Mammary epithelial cell (primary cell): ENCODE results near the gene CNR2.

ENCODE experiments used
- EZH2 ChIP-seq: IDR thresholded peaks from 2 replicates; pipeline ENCODE4 v1.6.1; 2012; ENCODE audit warnings: low read length, inconsistent platforms, borderline replicate concordance
- TF ChIP-seq, protein P1 (sequence below), 2 donors: IDR thresholded peaks in 1 of 2; conservative IDR thresholded peaks in 1 of 2; 2 replicates each; pipeline ENCODE4 v1.5.1; 2011 to 2012; ENCODE audit warnings: inconsistent platforms in 2 of 2, low read length in 2 of 2, mild to moderate bottlenecking in 2 of 2, control low read depth in 1 of 2, low read depth in 1 of 2; ENCODE audit not compliant: insufficient read depth in 1 of 2; ENCODE audit errors: extremely low read depth in 1 of 2

DNA sequence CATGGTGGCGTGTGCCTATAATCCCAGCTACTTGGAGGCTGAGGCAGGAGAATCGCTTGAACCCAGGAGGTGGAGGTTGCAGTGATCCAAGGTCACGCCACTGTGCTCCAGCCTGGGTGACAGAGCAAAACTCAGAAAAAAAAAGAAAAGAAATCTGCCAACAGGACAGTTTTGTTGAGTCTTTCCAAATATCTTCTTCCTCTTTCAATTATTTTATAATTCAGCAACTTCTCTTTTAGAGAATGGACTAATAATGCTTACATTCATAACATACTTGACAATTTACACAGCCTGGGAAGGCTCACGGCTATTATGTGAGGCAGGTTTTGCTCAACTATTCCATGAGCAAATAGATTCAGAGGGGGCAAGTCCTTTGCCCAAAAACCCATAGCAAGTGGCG lies 18.1 kb downstream of the CNR2 start:
- TF ChIP-seq, protein P1, sequence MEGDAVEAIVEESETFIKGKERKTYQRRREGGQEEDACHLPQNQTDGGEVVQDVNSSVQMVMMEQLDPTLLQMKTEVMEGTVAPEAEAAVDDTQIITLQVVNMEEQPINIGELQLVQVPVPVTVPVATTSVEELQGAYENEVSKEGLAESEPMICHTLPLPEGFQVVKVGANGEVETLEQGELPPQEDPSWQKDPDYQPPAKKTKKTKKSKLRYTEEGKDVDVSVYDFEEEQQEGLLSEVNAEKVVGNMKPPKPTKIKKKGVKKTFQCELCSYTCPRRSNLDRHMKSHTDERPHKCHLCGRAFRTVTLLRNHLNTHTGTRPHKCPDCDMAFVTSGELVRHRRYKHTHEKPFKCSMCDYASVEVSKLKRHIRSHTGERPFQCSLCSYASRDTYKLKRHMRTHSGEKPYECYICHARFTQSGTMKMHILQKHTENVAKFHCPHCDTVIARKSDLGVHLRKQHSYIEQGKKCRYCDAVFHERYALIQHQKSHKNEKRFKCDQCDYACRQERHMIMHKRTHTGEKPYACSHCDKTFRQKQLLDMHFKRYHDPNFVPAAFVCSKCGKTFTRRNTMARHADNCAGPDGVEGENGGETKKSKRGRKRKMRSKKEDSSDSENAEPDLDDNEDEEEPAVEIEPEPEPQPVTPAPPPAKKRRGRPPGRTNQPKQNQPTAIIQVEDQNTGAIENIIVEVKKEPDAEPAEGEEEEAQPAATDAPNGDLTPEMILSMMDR (conservative IDR thresholded peaks at IDR 0.05 in 1 of 2, IDR thresholded peaks at IDR 0.05 in 1 of 2; ENCODE audit: extremely low read depth in 1 of 2, insufficient read depth in 1 of 2, low read depth in 1 of 2, low read length in 2 of 2): no peak
- no peak for TF ChIP-seq EZH2
